H9 (cell line): ENCODE data around the gene CHN2. TPM values are rescaled to one million over a fixed set of nuclear protein-coding genes. Genes with fewer than 3 reads are reported as not detected.

Source experiments
- DNase-seq: peaks from one replicate; pipeline ENCODE4 v3.0.0-alpha.2; 2017
- H2AFZ ChIP-seq: one replicate; pipeline ENCODE4 v1.6.1; 2013; ENCODE audit warnings: mild to moderate bottlenecking, low read length, control low read depth, moderate library complexity
- H2AK5ac ChIP-seq: 2 replicates; pipeline ENCODE4 v1.6.1; 2013; ENCODE audit warnings: low read length, control low read depth, mixed read lengths; ENCODE audit not compliant: insufficient read length
- H2BK120ac ChIP-seq: one replicate; pipeline ENCODE4 v1.6.1; 2013; ENCODE audit warnings: low read depth, mild to moderate bottlenecking, low read length, control low read depth, inconsistent platforms; ENCODE audit not compliant: poor library complexity, severe bottlenecking
- H2BK12ac ChIP-seq: 2 replicates; pipeline ENCODE4 v1.6.1; 2013; ENCODE audit warnings: low read length, control low read depth, mixed read lengths, low read depth; ENCODE audit not compliant: insufficient read length
- H2BK15ac ChIP-seq: 2 replicates; pipeline ENCODE4 v1.6.1; 2013; ENCODE audit warnings: low read depth, low read length, control low read depth
- H2BK20ac ChIP-seq: one replicate; pipeline ENCODE4 v1.6.1; 2013; ENCODE audit warnings: low read depth, mild to moderate bottlenecking, low read length, control low read depth, inconsistent platforms; ENCODE audit not compliant: poor library complexity, severe bottlenecking
- H2BK5ac ChIP-seq: 2 replicates; pipeline ENCODE4 v1.6.1; 2013; ENCODE audit warnings: low read length, control low read depth, mixed read lengths; ENCODE audit not compliant: insufficient read length
- H3K14ac ChIP-seq: 2 replicates; pipeline ENCODE4 v1.6.1; 2013; ENCODE audit warnings: low read length, control low read depth; ENCODE audit not compliant: insufficient read depth
- H3K18ac ChIP-seq: 2 replicates; pipeline ENCODE4 v1.6.1; 2013; ENCODE audit warnings: low read depth, mild to moderate bottlenecking, mixed read lengths, low read length, control low read depth; ENCODE audit not compliant: insufficient read length
- H3K23ac ChIP-seq: 2 replicates; pipeline ENCODE4 v1.6.1; 2013; ENCODE audit warnings: low read length, control low read depth, mixed read lengths, low read depth; ENCODE audit not compliant: insufficient read length
- H3K23me2 ChIP-seq: 2 replicates; pipeline ENCODE4 v1.6.1; 2013; ENCODE audit warnings: low read depth, mild to moderate bottlenecking, mixed read lengths, low read length, control low read depth; ENCODE audit not compliant: insufficient read length, poor library complexity, severe bottlenecking
- H3K27ac ChIP-seq: 2 replicates; pipeline ENCODE4 v1.5.1; 2013; ENCODE audit warnings: low read length, control low read depth, mixed read lengths, low read depth; ENCODE audit not compliant: insufficient read length
- H3K27me3 ChIP-seq: 2 replicates; pipeline ENCODE4 v1.6.1; 2013; ENCODE audit warnings: low read length, control low read depth, inconsistent platforms; ENCODE audit not compliant: insufficient read depth
- H3K4ac ChIP-seq: 2 replicates; pipeline ENCODE4 v1.6.1; 2013; ENCODE audit warnings: low read depth, mild to moderate bottlenecking, control low read depth, inconsistent platforms, low read length, moderate library complexity
- H3K4me1 ChIP-seq: 2 replicates; pipeline ENCODE4 v1.6.1; 2013; ENCODE audit warnings: low read length, control low read depth, inconsistent platforms; ENCODE audit not compliant: insufficient read depth
- H3K4me2 ChIP-seq: 2 replicates; pipeline ENCODE4 v1.6.1; 2013; ENCODE audit warnings: low read length, control low read depth, mixed read lengths; ENCODE audit not compliant: insufficient read length, insufficient read depth
- H3K56ac ChIP-seq: 2 replicates; pipeline ENCODE4 v1.6.1; 2013; ENCODE audit warnings: low read depth, mild to moderate bottlenecking, mixed read lengths, low read length, control low read depth; ENCODE audit not compliant: insufficient read length
- H3K79me1 ChIP-seq: 2 replicates; pipeline ENCODE4 v1.6.1; 2013; ENCODE audit warnings: low read depth, mild to moderate bottlenecking, moderate library complexity, low read length, control low read depth, inconsistent platforms; ENCODE audit not compliant: insufficient read depth, poor library complexity, severe bottlenecking
- H3K79me2 ChIP-seq: 2 replicates; pipeline ENCODE4 v1.6.1; 2013; ENCODE audit warnings: low read length, control low read depth, inconsistent platforms; ENCODE audit not compliant: insufficient read depth
- H3K9ac ChIP-seq: 2 replicates; pipeline ENCODE4 v1.6.1; 2013; ENCODE audit warnings: low read length, control low read depth, mixed read lengths; ENCODE audit not compliant: insufficient read length; ENCODE audit errors: extremely low read depth
- H3K9me3 ChIP-seq: one replicate; pipeline ENCODE4 v1.6.1; 2013; ENCODE audit warnings: low read depth, low read length, inconsistent platforms; ENCODE audit not compliant: control insufficient read depth
- H3T11ph ChIP-seq: one replicate; pipeline ENCODE4 v1.6.1; 2013; ENCODE audit warnings: mild to moderate bottlenecking, low read length, control low read depth, inconsistent platforms
- H4K20me1 ChIP-seq: one replicate; pipeline ENCODE4 v1.6.1; 2013; ENCODE audit not compliant: control insufficient read depth, insufficient read length, insufficient read depth
- H4K5ac ChIP-seq: 2 replicates; pipeline ENCODE4 v1.6.1; 2013; ENCODE audit warnings: low read depth, mild to moderate bottlenecking, mixed read lengths, low read length, control low read depth; ENCODE audit not compliant: insufficient read length
- H4K8ac ChIP-seq: replicated peaks from 2 replicates; pipeline ENCODE4 v1.6.1; 2013; ENCODE audit warnings: low read length, control low read depth, mixed read lengths, low read depth; ENCODE audit not compliant: insufficient read length
- H4K91ac ChIP-seq: 2 replicates; pipeline ENCODE4 v1.6.1; 2013; ENCODE audit warnings: low read depth, mild to moderate bottlenecking, moderate library complexity, mixed read lengths, low read length, control low read depth; ENCODE audit not compliant: insufficient read length
- H3K27ac Mint-ChIP-seq, 3 experiments: 2 replicates in 2 of 3; 3 replicates in 1 of 3; pipeline ENCODE4 v1.8.0; 2020 to 2021; ENCODE audit warnings: mixed read lengths in 3 of 3, mild to moderate bottlenecking in 1 of 3, moderate library complexity in 1 of 3
- H3K27me3 Mint-ChIP-seq: 2 replicates; pipeline ENCODE4 v1.8.0; 2021; ENCODE audit warnings: low read depth, mild to moderate bottlenecking, moderate library complexity, mixed read lengths
- H3K36me3 Mint-ChIP-seq, 3 experiments: 2 replicates in 2 of 3; 3 replicates in 1 of 3; pipeline ENCODE4 v1.8.0; 2020 to 2021; ENCODE audit warnings: low read depth in 3 of 3, mixed read lengths in 3 of 3; ENCODE audit not compliant: insufficient read depth in 1 of 3
- H3K4me1 Mint-ChIP-seq, 2 experiments: 2 replicates each; pipeline ENCODE4 v1.8.0; 2020; ENCODE audit warnings: mixed read lengths in 2 of 2
- H3K4me3 Mint-ChIP-seq, 2 experiments: 2 replicates in 1 of 2; 3 replicates in 1 of 2; pipeline ENCODE4 v1.8.0; 2020 to 2021; ENCODE audit warnings: mild to moderate bottlenecking in 2 of 2, mixed read lengths in 2 of 2, moderate library complexity in 1 of 2
- H3K9me3 Mint-ChIP-seq, 2 experiments: 2 replicates in 1 of 2; 3 replicates in 1 of 2; pipeline ENCODE4 v1.8.0; 2020; ENCODE audit warnings: mild to moderate bottlenecking in 2 of 2, mixed read lengths in 2 of 2, moderate library complexity in 1 of 2
- CTCF ChIP-seq: fragments of 200-600 bp; sonication (generic); conservative IDR thresholded peaks from 3 replicates; pipeline ENCODE4 v1.8.0; 2021; ENCODE audit warnings: antibody characterized with exemption, mild to moderate bottlenecking
- WGBS: extraction: QIAGEN DNeasy Blood & Tissue Kit; methylation state at CpG from one replicate; pipeline ENCODE4 v1.1.7; 2013; ENCODE audit warnings: missing lambda C conversion rate, low lambda C conversion rate, mixed read lengths; ENCODE audit not compliant: insufficient read length; ENCODE audit errors: extremely low coverage; 5-methylcytosine and 5-hydroxymethylcytosine counted together
- total RNA-seq: library from RNA; stranded (reverse); gene quantifications from 2 replicates; pipeline ENCODE4 v1.2.1, GENCODE V29; 2021

The CHN2 gene
- total RNA-seq, 1 experiment from 2014 or later: 3.3 TPM

DNA sequence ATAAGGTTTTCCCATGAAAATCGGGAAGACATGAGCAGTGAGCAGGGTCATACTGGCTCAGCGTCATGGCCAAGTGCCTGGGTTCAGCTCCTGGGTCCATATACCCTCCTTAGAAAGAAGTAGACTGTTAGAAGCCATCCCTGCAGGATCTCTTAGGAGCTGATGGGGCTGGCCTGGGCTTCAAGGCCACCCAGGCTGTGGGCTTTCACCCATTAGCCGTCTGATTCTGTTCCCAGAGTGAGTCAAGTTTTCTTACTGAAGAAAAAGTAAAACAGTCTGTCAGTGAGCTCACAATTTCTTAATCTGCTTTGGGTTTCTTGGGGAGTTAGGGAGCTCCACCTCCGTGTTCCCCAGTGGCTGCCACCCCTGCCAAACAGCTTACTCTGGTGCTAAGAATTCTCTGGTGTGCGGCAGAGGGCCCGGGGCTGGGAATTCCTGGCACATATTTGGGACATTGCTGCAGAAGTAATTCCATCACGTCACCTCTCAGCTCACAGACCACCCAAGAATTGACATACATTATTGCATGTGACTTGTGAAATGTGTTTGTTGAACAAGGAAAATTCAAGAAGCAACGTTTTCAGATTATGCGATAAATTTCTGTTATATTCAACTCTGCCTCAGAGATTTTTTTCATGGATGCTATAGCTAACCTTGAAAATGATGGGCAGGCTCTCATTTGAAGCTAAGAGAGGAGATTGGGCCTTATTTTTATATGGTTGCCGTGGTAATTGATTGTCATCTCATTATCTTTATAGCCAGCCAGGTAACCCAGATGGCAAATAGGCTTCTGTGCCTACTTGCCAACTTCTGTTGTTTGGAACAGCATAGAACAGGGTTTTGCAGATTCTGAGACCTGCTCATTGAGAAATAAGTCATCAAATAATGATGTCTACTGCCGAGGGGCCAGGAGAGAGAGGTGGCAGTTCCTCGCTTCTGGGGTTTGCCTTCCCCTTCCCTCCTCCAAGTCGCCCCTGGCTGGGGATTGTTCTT lies 166.4 kb downstream of the CHN2 start:
- no peaks in the 10 kb centered on the region for H3K79me2 ChIP-seq

More for the DNA sequence above, 166.4 kb downstream of the CHN2 start:
- no peak overlapping the region for H2BK120ac ChIP-seq
- no CpG with 5 or more reads among the region's 13 CpGs for WGBS
- H4K8ac ChIP-seq: no peak overlapping the region
- no peak overlapping the region for H2AK5ac ChIP-seq
- no peaks in the 10 kb centered on the region for H3K27me3 ChIP-seq
- H3K27ac ChIP-seq: no peak overlapping the region
- no peak overlapping the region for H3K4me2 ChIP-seq
- no peaks in the 10 kb centered on the region for H3K79me1 ChIP-seq
- H3K14ac ChIP-seq: no peak overlapping the region
- no peak overlapping the region for H3K56ac ChIP-seq
- no peak overlapping the region for H3K23ac ChIP-seq
- H4K20me1 ChIP-seq: no peaks in the 10 kb centered on the region
- no peak overlapping the region for H4K5ac ChIP-seq
- H2BK5ac ChIP-seq: no peak overlapping the region
- Mint-ChIP-seq H3K36me3 (no peaks in the 10 kb centered on the region), H3K27me3 (no peaks in the 10 kb centered on the region), H3K9me3 (no peaks in the 10 kb centered on the region), H3K4me3 (no peak overlapping the region), H3K27ac (no peak overlapping the region; a peak in 1 of 7 replicates), H3K4me1 (peaks cover 8 to 9% of the 10 kb centered on the region in 2 experiments; a peak in 3 of 4 replicates)
- H2BK12ac ChIP-seq: no peak overlapping the region
- H3T11ph ChIP-seq: no peak overlapping the region
- no peak overlapping the region for H4K91ac ChIP-seq
- no peaks in the 10 kb centered on the region for H3K23me2 ChIP-seq
- no peak for DNase-seq
- H3K9me3 ChIP-seq: no peaks in the 10 kb centered on the region
- no peak for TF ChIP-seq CTCF
- H2AFZ ChIP-seq: no peak overlapping the region
- no peak overlapping the region for H2BK20ac ChIP-seq
- no peak overlapping the region for H3K4ac ChIP-seq
- no peaks in the 10 kb centered on the region for H3K4me1 ChIP-seq
- H2BK15ac ChIP-seq: no peak overlapping the region
- H3K9ac ChIP-seq: no peak overlapping the region
- H3K18ac ChIP-seq: no peak overlapping the region
